ENCODE data around the gene PPP1R3A.
"Not testable (repeated sequence)": the region's sequence is repeated elsewhere in the genome, so short reads cannot be mapped to it uniquely, and the experiment has no call there.

PPP1R3A gene

GRCh38 chr7:113918946-113919345, at the start of gene PPP1R3A:
PPP1R3A (minus strand) TSS chr7:113919009; CDS start chr7:113918996, 13 bp downstream.
- no peak for DNase-seq

GRCh38 chr7:113963356-113963755, 44.5 kb upstream of the PPP1R3A start:
- no peak for DNase-seq

GRCh38 chr7:113959910-113960309, 41.1 kb upstream of the PPP1R3A start:
- no peak for DNase-seq

- no peak for DNase-seq
Measured at GRCh38 chr7:113955157-113955556, 36.3 kb upstream of the PPP1R3A start.

- DNase-seq, result no peak
Measured at GRCh38 chr7:113953553-113953952, 34.7 kb upstream of the PPP1R3A start.

- no peak for DNase-seq
Measured at GRCh38 chr7:113945018-113945938, 26.5 kb upstream of the PPP1R3A start.

- DNase-seq, result no peak
Measured at GRCh38 chr7:113936982-113937381, 18.2 kb upstream of the PPP1R3A start.

- DNase-seq, result no peak
Measured at GRCh38 chr7:113936535-113936934, 17.7 kb upstream of the PPP1R3A start.

- not testable (repeated sequence) for DNase-seq
Measured at GRCh38 chr7:113929389-113929788, 10.6 kb upstream of the PPP1R3A start.

GRCh38 chr7:113928112-113928511, 9.3 kb upstream of the PPP1R3A start:
- no peak for DNase-seq

- no peak for DNase-seq
Measured at GRCh38 chr7:113922049-113922448, 3.2 kb upstream of the PPP1R3A start.

- DNase-seq, result no peak
Measured at GRCh38 chr7:113921363-113921762, 2.6 kb upstream of the PPP1R3A start.

- DNase-seq, result no peak
Measured at GRCh38 chr7:113917840-113918239, 969 bp downstream of the PPP1R3A start.

GRCh38 chr7:113915956-113916355, 2.9 kb downstream of the PPP1R3A start:
- DNase-seq, result no peak

GRCh38 chr7:113912876-113913275, 5.9 kb downstream of the PPP1R3A start:
- no peak for DNase-seq

- DNase-seq, result no peak
Measured at GRCh38 chr7:113907617-113908016, 11.2 kb downstream of the PPP1R3A start.

- no peak for DNase-seq
Measured at GRCh38 chr7:113904521-113904920, 14.3 kb downstream of the PPP1R3A start.

- no peak for DNase-seq
Measured at GRCh38 chr7:113892818-113893217, 26.0 kb downstream of the PPP1R3A start.

- no peak for DNase-seq
Measured at GRCh38 chr7:113891828-113892227, 27.0 kb downstream of the PPP1R3A start.

GRCh38 chr7:113891031-113891350, 27.8 kb downstream of the PPP1R3A start:
- no peak for DNase-seq

GRCh38 chr7:113890331-113891030, 28.3 kb downstream of the PPP1R3A start:
- DNase-seq, result no peak

- DNase-seq, result no peak
Measured at GRCh38 chr7:113883096-113883495, 35.7 kb downstream of the PPP1R3A start.

GRCh38 chr7:113880559-113880958, 38.2 kb downstream of the PPP1R3A start:
- DNase-seq, result no peak

- DNase-seq, result no peak
Measured at GRCh38 chr7:113878394-113878992, 40.3 kb downstream of the PPP1R3A start.

All from suppressor macrophage treated with lipopolysaccharide for 4 hours (primary cell).